HG03159 (cell line): ENCODE measurements around the gene PAIP2.
"Not testable (repeated sequence)": the region's sequence is repeated elsewhere in the genome, so short reads cannot be mapped to it uniquely, and the experiment has no call there.

Experiments
- ATAC-seq: cut with Tn5 transposase; IDR thresholded peaks from one replicate; pipeline ENCODE4 v1.9.1; 2021; ENCODE audit warnings: mild to moderate bottlenecking, moderate library complexity; ENCODE audit not compliant: unreplicated experiment

The PAIP2 gene

GRCh38 chr5:139377226-139377625 is 35.6 kb downstream of the PAIP2 start:
- ATAC-seq, result no peak

- ATAC-seq, result no peak
Observed at GRCh38 chr5:139378101-139378825, 36.6 kb downstream of the PAIP2 start.

GRCh38 chr5:139378941-139379361 is 37.3 kb downstream of the PAIP2 start:
- no peak for ATAC-seq

- ATAC-seq, result no peak
Observed at GRCh38 chr5:139379626-139380449, 38.2 kb downstream of the PAIP2 start.

- no peak for ATAC-seq
Observed at GRCh38 chr5:139381837-139382761, 40.4 kb downstream of the PAIP2 start.

- no peak for ATAC-seq
Observed at GRCh38 chr5:139382807-139383206, 41.2 kb downstream of the PAIP2 start.

- ATAC-seq, result no peak
Observed at GRCh38 chr5:139383275-139383992, 41.8 kb downstream of the PAIP2 start, which contains the start of gene SLC23A1. SLC23A1 (minus strand) TSS chr5:139383297; CDS start chr5:139383253, 44 bp downstream.

GRCh38 chr5:139383993-139384590 is 42.4 kb downstream of the PAIP2 start:
- ATAC-seq, result no peak

- ATAC-seq, result no peak
Observed at GRCh38 chr5:139384591-139385051, 43.0 kb downstream of the PAIP2 start.

GRCh38 chr5:139385061-139386049 is 43.7 kb downstream of the PAIP2 start:
- ATAC-seq, result no peak

- no peak for ATAC-seq
Observed at GRCh38 chr5:139386050-139386438, 44.4 kb downstream of the PAIP2 start.

- ATAC-seq, result not testable (repeated sequence)
Observed at GRCh38 chr5:139386956-139387355, 45.3 kb downstream of the PAIP2 start.

- no peak for ATAC-seq
Observed at GRCh38 chr5:139387611-139388197, 46.0 kb downstream of the PAIP2 start.

GRCh38 chr5:139388198-139388821 is 46.7 kb downstream of the PAIP2 start:
- ATAC-seq, result no peak

GRCh38 chr5:139389701-139390638 is 48.3 kb downstream of the PAIP2 start, which contains the start of gene MZB1:
MZB1 (minus strand) TSS chr5:139389913; CDS start chr5:139389856, 57 bp downstream.
- peak; percentile 39 for ATAC-seq
